GM18511 (cell line): ENCODE results near the gene KMO.
A peak's percentile ranks its signal among the peaks of the same experiment; 100 is the strongest.

ENCODE experiments used
- ATAC-seq: cut with Tn5 transposase; IDR thresholded peaks from one replicate; pipeline ENCODE4 v1.9.1; 2021; ENCODE audit warnings: mild to moderate bottlenecking, moderate library complexity; ENCODE audit not compliant: unreplicated experiment

Gene KMO

DNA sequence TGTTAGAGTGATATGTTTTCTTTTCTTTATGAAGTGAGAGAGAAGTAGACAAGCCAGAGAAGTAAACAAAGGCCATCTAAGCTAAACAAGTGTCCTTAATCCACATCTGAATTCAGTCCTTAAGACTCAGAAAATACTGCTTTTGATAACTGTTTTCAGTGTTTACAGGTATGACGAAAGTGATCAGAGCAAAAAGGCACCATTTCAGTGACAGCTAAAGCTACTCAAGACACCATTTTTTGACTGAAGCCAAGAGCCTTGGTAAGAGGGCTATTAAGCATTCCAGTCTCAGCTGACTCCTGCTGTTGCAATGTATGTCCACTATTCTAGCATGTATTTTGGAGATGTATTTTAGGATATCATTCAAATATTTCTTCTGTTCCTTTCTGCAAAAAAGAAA is 4.1 kb downstream of the KMO start:
- ATAC-seq = no peak

DNA sequence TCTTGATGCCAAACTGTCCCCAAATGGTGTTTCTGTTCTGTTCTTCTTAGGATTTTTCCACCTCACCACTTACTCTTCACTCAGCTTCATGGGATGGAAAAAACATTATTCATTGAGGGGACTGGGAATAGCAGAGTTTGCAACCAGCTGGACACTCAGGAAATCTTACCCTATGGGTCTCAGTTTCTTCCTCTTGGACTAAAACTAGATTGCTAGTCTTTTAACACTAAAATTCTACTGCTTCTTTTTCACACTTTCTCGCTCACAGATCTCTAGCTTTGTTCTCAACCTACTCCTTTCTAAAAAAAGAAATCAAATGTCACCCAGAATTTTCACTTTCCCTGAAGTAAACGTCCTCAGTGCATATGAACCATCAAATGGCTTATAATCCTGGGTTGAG is 4.8 kb downstream of the KMO start:
- ATAC-seq = no peak

GRCh38 chr1:241542199-241542907 is 10.2 kb downstream of the KMO start:
- no peak for ATAC-seq

DNA sequence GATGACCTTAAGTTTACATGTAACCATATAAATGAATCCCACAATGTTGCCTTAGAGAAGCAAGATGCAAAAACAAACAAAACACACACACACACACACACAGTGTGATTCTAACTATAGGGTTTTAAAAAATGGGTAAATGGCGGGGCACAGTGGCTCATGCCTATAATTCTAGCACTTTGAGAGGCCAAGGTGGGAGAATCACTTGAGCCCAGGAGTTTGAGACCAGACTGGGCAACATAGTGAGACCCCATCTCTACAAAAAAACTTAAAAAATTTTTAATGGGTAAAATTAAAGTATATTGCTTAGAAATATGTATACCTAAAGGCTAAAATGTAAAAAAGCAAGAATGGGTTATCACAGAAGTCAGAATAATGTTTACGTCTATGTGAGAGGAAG is 15.8 kb downstream of the KMO start:
- no peak for ATAC-seq

- no peak for ATAC-seq
Measured at GRCh38 chr1:241550318-241550717, 18.1 kb downstream of the KMO start.

DNA sequence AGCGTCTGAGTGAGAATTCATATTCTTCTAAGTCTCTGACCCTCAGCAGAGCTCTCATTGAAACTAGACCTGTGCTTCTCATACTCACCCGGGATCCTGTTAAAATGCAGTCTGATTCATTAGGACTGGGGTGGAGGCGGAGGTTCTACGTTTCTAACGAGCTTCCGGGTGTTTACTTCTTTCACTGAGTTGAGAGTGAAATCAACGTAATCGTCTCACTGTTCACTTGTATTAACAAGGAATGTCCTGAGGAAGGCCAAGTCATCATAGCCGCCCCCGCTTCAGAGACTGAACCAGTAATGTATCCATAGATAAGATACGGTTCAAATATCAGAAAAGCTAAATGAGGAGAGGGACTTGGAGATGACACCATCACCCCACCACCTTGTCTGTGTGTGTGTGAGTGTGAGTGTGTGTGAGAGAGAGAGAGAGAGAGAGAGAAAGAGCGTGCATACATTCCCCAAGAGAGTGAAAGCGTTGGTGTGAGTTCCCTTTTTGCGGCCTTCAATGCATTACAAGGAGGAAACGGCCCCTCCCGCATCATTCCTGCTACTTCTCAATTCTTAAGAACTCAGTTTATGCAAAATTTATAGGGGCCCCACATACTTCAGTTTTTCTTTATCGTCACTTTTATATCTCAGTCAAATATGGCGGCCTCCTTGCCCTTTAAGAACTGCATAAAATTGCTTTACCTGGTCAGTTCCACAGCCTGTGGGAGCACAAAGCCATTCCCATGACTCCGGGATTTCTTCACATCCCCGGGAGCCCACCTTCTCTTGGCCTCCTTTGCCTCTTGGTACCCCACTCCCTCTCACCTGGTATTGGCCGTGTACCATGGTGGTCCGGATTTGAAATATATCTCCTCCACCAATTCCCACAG is 19.8 kb downstream of the KMO start:
- ATAC-seq = peak; percentile 86

- ATAC-seq = no peak
Measured at GRCh38 chr1:241553886-241554592, 21.9 kb downstream of the KMO start.

- ATAC-seq = no peak
Measured at GRCh38 chr1:241555526-241555925, 23.3 kb downstream of the KMO start.

DNA sequence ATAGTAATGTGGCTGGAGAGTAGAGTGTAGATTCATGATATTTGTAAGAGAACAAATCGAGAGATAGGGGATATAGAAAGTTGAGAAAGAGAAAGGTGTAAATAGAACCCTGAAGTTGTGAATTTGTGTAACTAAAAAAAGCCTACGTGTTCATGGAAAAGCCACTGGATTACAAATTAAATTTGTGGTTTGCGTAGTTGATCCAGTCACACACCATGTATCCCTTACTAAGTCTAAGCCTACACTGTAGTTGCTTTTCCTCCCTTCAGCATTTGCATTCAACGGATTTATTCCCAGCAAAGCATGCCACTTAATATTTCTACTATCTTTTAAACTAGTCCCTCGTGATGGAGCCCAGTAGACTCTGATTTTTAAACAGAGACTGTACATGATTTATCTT is 24.9 kb downstream of the KMO start:
- ATAC-seq = no peak

- no peak for ATAC-seq
Measured at GRCh38 chr1:241557551-241558193, 25.5 kb downstream of the KMO start.

DNA sequence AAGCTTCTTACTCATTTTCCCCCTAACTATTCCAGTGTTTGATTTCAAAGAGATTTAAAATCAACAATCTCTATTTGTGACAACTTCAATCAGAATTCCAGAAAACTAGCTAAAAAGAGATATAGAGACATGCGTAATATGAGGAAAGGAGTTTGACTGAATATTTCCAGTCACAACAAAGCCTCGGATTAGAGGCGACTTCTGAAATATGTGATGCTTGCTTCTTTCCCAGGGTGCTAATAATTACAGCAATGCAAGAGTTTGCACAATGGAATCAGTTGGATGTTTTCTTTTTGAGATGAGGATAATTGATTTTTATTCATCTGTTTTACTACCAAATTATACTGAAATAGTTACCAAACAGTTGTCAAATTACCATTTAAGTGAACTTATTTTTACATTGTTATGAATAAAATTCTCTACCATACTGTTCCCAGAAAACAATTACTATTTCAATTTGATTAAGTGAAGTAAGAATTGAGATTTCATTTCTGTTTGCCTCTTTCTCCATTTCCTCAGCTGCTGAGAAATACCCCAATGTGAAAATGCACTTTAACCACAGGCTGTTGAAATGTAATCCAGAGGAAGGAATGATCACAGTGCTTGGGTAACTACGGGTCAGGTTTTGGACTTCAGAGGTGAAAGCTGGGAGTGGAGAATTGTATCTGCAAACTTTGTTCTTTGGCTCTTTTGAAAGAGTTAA is 28.1 kb downstream of the KMO start:
- ATAC-seq = no peak

GRCh38 chr1:241560849-241561187 is 28.6 kb downstream of the KMO start:
- no peak for ATAC-seq

DNA sequence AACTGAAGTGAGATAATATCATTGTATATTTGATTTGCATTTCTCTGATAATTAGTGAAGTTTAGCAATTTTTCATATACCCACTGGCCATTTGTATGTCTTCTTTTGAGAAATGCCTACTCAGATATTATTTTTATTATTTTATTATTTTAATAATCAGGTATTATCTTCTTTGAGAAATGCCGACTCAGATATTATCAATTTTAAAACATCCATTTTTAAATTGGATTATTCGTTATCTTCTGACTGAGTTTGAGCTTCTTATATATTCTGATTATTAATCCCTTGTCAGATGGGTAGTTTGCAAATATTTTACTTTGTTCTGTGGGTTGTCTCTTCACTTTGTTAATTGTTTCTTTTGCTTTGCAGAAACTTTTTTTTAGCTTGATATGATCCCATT is 37.7 kb downstream of the KMO start:
- ATAC-seq = no peak

GRCh38 chr1:241574154-241574553 is 42.0 kb downstream of the KMO start:
- ATAC-seq = no peak

GRCh38 chr1:241579434-241579833 is 47.3 kb downstream of the KMO start:
- ATAC-seq = no peak

- ATAC-seq = no peak
Measured at GRCh38 chr1:241582921-241583321, 50.7 kb downstream of the KMO start.

GRCh38 chr1:241586905-241587512 is 54.8 kb downstream of the KMO start:
- ATAC-seq = no peak

DNA sequence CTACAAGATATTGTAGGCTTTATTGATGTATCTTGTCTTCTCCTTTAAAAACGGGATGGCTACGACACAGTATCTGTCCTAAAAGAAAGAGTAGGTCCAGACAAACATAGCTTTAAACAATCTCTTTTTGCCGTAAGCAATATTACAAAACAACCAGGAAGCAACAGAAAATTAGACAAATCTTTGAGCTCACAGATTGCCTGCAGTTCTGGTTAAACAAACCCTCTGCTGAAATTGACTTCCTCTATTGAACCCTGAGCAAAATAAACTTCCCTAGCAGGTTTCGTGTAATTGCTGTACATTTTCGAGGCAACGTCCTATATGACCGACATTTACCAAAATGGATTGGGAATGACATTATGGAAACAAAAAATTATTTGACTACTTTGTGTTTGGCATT is 57.3 kb downstream of the KMO start:
- ATAC-seq = no peak

DNA sequence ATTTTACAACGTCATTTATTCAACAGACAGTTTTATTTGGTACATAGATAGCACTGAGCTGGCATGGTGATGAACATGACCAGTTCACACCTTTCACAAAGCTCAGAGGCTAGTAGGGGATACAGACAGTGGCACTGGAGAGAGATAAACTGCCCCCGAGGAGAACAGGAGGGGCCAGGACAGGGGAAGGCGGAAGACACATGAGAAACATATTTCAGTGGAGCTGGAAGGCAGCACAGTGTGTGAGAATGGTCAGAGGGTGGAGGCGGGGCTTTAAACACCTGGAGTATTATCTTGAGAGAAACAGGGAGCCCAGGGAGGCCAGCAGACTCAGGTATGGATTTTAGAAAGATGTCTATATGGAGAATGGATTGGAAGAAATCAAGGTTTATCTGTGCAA is 58.5 kb downstream of the KMO start:
- no peak for ATAC-seq

- no peak for ATAC-seq
Measured at GRCh38 chr1:241591317-241591716, 59.1 kb downstream of the KMO start.
